Right lobe of liver (tissue), 4 donors: ENCODE data around the gene MS4A18.

Source experiments
- POLR2A ChIP-seq: fragments of 450-650 bp; IDR thresholded peaks from one replicate; pipeline ENCODE4 v1.6.1; 2017; ENCODE audit warnings: antibody characterized with exemption, mild to moderate bottlenecking
- TF ChIP-seq, protein P1 (sequence below), 4 donors: fragments of 200-600 bp in 3 of 4; fragments of 450-650 bp in 1 of 4; IDR thresholded peaks; one replicate each; pipeline versions ENCODE4 v1.5.1 to v1.8.0; 2016 to 2022; ENCODE audit warnings: antibody characterized with exemption in 4 of 4, mild to moderate bottlenecking in 2 of 4
- donor health status: DM: no; HTN: no; CAD: no.
- donor health status: DM: no; HTN: no; CAD: no.
- donor health status: DM: no; HTN: yes; CAD: no.

DNA sequence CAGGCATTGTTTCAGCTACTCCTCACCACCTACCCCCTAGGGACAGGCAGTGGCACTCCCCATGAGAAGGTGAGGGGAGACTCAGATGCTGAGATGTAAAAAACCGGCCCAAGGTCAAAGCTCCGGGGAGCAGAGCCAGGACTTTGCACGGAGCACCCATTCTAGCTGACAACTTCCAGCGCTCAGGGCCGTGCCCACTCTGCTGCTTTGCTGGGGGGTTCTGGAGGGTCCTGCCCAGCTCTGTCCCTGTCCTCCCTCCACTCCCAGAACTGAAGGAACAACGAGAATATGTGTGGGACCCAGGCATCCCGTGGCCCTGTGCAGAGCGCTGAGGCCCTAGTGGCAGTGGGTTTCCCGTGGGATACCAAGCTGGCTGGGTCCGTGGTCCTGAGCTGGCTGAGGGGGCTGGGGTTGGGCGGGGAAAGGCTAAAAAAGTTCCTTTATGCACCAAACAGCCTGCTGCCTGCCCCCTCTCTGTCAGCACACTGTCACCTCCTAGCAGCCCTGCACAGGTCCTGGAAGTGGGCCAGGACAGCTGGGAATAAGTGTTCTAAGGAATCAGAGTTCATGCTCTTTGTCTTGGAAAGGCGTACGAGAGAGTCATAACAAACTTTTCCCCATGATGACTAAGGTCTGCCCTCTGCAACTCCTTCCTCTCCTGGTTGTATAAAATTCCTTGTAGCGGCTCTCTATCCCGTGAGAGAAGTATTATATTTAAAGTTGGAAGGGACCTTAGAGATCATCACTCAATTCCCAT is 62.5 kb downstream of the MS4A18 start:
- TF ChIP-seq, protein P1, sequence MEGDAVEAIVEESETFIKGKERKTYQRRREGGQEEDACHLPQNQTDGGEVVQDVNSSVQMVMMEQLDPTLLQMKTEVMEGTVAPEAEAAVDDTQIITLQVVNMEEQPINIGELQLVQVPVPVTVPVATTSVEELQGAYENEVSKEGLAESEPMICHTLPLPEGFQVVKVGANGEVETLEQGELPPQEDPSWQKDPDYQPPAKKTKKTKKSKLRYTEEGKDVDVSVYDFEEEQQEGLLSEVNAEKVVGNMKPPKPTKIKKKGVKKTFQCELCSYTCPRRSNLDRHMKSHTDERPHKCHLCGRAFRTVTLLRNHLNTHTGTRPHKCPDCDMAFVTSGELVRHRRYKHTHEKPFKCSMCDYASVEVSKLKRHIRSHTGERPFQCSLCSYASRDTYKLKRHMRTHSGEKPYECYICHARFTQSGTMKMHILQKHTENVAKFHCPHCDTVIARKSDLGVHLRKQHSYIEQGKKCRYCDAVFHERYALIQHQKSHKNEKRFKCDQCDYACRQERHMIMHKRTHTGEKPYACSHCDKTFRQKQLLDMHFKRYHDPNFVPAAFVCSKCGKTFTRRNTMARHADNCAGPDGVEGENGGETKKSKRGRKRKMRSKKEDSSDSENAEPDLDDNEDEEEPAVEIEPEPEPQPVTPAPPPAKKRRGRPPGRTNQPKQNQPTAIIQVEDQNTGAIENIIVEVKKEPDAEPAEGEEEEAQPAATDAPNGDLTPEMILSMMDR (IDR thresholded peaks at IDR 0.05): no peak
- no peak for TF ChIP-seq POLR2A
